ENCODE results near the gene UBL4B.
A peak's percentile ranks its signal among the peaks of the same experiment; 100 is the strongest.
"Not testable (repeated sequence)": the region's sequence is repeated elsewhere in the genome, so short reads cannot be mapped to it uniquely, and the experiment has no call there.

The UBL4B gene

GRCh38 chr1:110079995-110080394 is 32.2 kb upstream of the UBL4B start:
- POLR2A ChIA-PET; H3K27ac ChIP-seq (ENCODE audit: extremely low read depth, low read depth, low read length); H3K36me3 ChIP-seq (ENCODE audit: control insufficient read depth in 2 of 2, insufficient read depth in 1 of 2, low read length in 2 of 2); H3K9me3 ChIP-seq (ENCODE audit: control insufficient read depth, insufficient read depth, low read depth, low read length); H3K4me3 ChIP-seq (ENCODE audit: low read depth, low read length); H3K4me1 ChIP-seq (ENCODE audit: control insufficient read depth, insufficient read depth, low read length): not testable (repeated sequence)
- TF ChIP-seq IKZF3 (tag by site-specific recombination; IDR thresholded peaks at IDR 0.05): peak; percentile 68
- CTCF ChIA-PET: interaction anchor here (2.2 kb wide), 1 partner anchor 26 kb away, joined by 9 read pairs; no protein-coding TSS in a partner anchor

GRCh38 chr1:110081061-110081460 is 31.2 kb upstream of the UBL4B start:
- Histone ChIP-seq H3K36me3 (ENCODE audit: control insufficient read depth in 2 of 2, insufficient read depth in 1 of 2, low read length in 2 of 2) (no peaks in the 10 kb centered on the region), H3K9me3 (ENCODE audit: control insufficient read depth, insufficient read depth, low read depth, low read length) (no peaks in the 10 kb centered on the region), H3K4me3 (ENCODE audit: low read depth, low read length) (no peak overlapping the region), H3K4me1 (ENCODE audit: control insufficient read depth, insufficient read depth, low read length) (no peaks in the 10 kb centered on the region), H3K27ac (ENCODE audit: extremely low read depth, low read depth, low read length) (no peak overlapping the region)
- ChIA-PET CTCF (interaction anchor here (0.6 to 3.1 kb wide), 7 partner anchors 12 to 397 kb away, joined by 3 to 20 read pairs (median 3); partner anchors contain the start of gene AHCYL1), POLR2A (no interaction called here)
- TF ChIP-seq, protein P1, sequence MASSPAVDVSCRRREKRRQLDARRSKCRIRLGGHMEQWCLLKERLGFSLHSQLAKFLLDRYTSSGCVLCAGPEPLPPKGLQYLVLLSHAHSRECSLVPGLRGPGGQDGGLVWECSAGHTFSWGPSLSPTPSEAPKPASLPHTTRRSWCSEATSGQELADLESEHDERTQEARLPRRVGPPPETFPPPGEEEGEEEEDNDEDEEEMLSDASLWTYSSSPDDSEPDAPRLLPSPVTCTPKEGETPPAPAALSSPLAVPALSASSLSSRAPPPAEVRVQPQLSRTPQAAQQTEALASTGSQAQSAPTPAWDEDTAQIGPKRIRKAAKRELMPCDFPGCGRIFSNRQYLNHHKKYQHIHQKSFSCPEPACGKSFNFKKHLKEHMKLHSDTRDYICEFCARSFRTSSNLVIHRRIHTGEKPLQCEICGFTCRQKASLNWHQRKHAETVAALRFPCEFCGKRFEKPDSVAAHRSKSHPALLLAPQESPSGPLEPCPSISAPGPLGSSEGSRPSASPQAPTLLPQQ (tag by site-specific recombination; IDR thresholded peaks at IDR 0.05): no peak
- TF ChIP-seq MYNN (tag by site-specific recombination; IDR thresholded peaks at IDR 0.05; ENCODE audit: borderline replicate concordance) (no peak), ZFHX2 (tag by site-specific recombination; conservative IDR thresholded peaks at IDR 0.05) (no peak), ZEB2 (tag by site-specific recombination; IDR thresholded peaks at IDR 0.05) (no peak), ZNF654 (tag by site-specific recombination; IDR thresholded peaks at IDR 0.05; ENCODE audit: low read depth) (no peak), ZNF426 (tag by site-specific recombination; IDR thresholded peaks at IDR 0.05) (no peak), ZNF132 (tag by site-specific recombination; IDR thresholded peaks at IDR 0.05; ENCODE audit: borderline replicate concordance) (no peak), ZNF24 (tag by site-specific recombination; IDR thresholded peaks at IDR 0.05) (no peak), TRIM28 (IDR thresholded peaks at IDR 0.05; ENCODE audit: borderline replicate concordance, low read length) (no peak), ZNF341 (tag by site-specific recombination; IDR thresholded peaks at IDR 0.05; ENCODE audit: low read depth) (no peak), TCF7L2 (IDR thresholded peaks at IDR 0.05; ENCODE audit: borderline replicate concordance, low read depth, low read length) (no peak), ZNF549 (tag by site-specific recombination; IDR thresholded peaks at IDR 0.05) (no peak), GFI1B (tag by site-specific recombination; IDR thresholded peaks at IDR 0.05) (no peak), ZNF394 (tag by site-specific recombination; IDR thresholded peaks at IDR 0.05; ENCODE audit: borderline replicate concordance) (no peak), ZNF555 (tag by site-specific recombination; conservative IDR thresholded peaks at IDR 0.05) (no peak)
- TF ChIP-seq, protein P2, sequence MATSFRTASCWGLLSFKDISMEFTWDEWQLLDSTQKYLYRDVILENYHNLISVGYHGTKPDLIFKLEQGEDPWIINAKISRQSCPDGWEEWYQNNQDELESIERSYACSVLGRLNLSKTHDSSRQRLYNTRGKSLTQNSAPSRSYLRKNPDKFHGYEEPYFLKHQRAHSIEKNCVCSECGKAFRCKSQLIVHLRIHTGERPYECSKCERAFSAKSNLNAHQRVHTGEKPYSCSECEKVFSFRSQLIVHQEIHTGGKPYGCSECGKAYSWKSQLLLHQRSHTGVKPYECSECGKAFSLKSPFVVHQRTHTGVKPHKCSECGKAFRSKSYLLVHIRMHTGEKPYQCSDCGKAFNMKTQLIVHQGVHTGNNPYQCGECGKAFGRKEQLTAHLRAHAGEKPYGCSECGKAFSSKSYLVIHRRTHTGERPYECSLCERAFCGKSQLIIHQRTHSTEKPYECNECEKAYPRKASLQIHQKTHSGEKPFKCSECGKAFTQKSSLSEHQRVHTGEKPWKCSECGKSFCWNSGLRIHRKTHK (tag by site-specific recombination; IDR thresholded peaks at IDR 0.05): no peak
- TF ChIP-seq, protein P3, sequence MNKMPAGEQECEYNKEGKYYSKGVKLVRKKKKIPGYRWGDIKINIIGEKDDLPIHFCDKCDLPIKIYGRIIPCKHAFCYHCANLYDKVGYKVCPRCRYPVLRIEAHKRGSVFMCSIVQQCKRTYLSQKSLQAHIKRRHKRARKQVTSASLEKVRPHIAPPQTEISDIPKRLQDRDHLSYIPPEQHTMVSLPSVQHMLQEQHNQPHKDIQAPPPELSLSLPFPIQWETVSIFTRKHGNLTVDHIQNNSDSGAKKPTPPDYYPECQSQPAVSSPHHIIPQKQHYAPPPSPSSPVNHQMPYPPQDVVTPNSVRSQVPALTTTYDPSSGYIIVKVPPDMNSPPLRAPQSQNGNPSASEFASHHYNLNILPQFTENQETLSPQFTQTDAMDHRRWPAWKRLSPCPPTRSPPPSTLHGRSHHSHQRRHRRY (tag by site-specific recombination; IDR thresholded peaks at IDR 0.05): no peak
- TF ChIP-seq, protein P4, sequence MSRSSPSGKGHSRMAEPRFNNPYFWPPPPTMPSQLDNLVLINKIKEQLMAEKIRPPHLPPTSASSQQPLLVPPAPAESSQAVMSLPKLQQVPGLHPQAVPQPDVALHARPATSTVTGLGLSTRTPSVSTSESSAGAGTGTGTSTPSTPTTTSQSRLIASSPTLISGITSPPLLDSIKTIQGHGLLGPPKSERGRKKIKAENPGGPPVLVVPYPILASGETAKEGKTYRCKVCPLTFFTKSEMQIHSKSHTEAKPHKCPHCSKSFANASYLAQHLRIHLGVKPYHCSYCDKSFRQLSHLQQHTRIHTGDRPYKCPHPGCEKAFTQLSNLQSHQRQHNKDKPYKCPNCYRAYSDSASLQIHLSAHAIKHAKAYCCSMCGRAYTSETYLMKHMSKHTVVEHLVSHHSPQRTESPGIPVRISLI (tag by site-specific recombination; IDR thresholded peaks at IDR 0.05): no peak
- TF ChIP-seq, protein P5, sequence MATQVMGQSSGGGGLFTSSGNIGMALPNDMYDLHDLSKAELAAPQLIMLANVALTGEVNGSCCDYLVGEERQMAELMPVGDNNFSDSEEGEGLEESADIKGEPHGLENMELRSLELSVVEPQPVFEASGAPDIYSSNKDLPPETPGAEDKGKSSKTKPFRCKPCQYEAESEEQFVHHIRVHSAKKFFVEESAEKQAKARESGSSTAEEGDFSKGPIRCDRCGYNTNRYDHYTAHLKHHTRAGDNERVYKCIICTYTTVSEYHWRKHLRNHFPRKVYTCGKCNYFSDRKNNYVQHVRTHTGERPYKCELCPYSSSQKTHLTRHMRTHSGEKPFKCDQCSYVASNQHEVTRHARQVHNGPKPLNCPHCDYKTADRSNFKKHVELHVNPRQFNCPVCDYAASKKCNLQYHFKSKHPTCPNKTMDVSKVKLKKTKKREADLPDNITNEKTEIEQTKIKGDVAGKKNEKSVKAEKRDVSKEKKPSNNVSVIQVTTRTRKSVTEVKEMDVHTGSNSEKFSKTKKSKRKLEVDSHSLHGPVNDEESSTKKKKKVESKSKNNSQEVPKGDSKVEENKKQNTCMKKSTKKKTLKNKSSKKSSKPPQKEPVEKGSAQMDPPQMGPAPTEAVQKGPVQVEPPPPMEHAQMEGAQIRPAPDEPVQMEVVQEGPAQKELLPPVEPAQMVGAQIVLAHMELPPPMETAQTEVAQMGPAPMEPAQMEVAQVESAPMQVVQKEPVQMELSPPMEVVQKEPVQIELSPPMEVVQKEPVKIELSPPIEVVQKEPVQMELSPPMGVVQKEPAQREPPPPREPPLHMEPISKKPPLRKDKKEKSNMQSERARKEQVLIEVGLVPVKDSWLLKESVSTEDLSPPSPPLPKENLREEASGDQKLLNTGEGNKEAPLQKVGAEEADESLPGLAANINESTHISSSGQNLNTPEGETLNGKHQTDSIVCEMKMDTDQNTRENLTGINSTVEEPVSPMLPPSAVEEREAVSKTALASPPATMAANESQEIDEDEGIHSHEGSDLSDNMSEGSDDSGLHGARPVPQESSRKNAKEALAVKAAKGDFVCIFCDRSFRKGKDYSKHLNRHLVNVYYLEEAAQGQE (tag by site-specific recombination; IDR thresholded peaks at IDR 0.05): no peak

All from HEK293 (cell line).